ACC112 (cell line): ENCODE data around the gene PAK6.

Experiments used
- H2AFZ ChIP-seq: fragments of 200-600 bp; sonication (generic); one replicate; pipeline ENCODE4 v1.6.0; 2017; ENCODE audit warnings: antibody characterized with exemption, low read length; ENCODE audit not compliant: unreplicated experiment
- H3K27ac ChIP-seq: fragments of 200-600 bp; sonication (generic); 2 replicates; pipeline ENCODE4 v1.5.1; 2014; ENCODE audit warnings: low read depth, mild to moderate bottlenecking, antibody characterized with exemption, low read length, moderate library complexity
- H3K27me3 ChIP-seq: fragments of 200-600 bp; sonication (generic); 2 replicates; pipeline ENCODE4 v1.6.1; 2014; ENCODE audit warnings: mild to moderate bottlenecking, antibody characterized with exemption, low read length, moderate library complexity, mixed read lengths; ENCODE audit not compliant: insufficient read depth
- H3K36me3 ChIP-seq: fragments of 200-600 bp; sonication (generic); 2 replicates; pipeline ENCODE4 v1.6.1; 2016; ENCODE audit warnings: mild to moderate bottlenecking, antibody characterized with exemption, low read length, moderate library complexity, mixed read lengths; ENCODE audit not compliant: insufficient read depth
- H3K4me1 ChIP-seq: fragments of 200-600 bp; sonication (generic); one replicate; pipeline ENCODE4 v1.6.1; 2016; ENCODE audit warnings: low read length, mixed read lengths; ENCODE audit not compliant: insufficient read depth, unreplicated experiment, control insufficient read depth
- H3K4me3 ChIP-seq: fragments of 200-600 bp; sonication (generic); 2 replicates; pipeline ENCODE4 v1.5.1; 2014; ENCODE audit warnings: mild to moderate bottlenecking, low read depth, low read length
- H3K79me2 ChIP-seq: fragments of 200-600 bp; sonication (generic); one replicate; pipeline ENCODE4 v1.6.0; 2016; ENCODE audit warnings: low read length; ENCODE audit not compliant: control insufficient read depth, unreplicated experiment, insufficient read depth

Gene PAK6

DNA sequence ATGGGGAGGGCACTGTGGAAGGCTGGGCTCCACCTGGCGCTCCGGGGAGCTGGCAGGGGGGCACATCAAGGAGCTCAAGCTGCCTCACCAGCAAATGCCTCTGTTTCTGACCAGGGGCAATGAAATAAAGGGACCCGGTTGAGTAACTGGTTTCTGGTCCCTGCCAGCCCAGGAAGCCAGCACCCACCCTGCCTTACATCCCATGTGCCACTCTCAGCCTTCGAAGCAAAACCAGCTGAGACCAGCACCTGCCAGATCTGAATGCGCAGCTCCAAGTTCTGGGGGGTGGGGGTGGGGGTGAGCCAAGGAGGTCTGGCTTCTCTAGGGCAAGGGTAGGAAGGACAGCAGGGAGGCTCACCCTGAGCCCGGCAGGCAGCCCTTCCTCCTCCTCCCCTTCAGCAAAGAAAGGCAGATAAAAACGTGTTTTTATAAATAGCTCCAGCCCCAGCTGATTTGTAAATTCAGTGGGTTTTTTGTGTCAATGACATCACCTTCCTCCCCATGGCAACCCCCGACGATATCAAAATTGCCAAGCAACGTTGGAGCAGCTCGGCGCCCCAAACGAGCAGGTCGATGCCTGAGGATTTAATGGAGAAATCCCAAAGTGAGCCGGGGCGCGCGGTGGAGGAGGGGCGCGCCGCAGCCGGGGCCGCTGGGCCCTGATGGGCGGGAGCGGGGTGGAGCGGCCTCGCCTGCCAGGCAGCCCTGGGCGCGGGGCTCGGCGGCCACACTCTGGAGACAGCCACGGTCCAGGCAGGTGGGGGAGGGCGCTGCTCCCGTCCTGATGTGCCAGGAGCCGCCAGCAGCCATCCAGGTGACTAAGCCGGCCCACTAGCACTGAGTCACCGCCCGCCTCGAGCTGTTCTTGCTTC is at the start of gene PAK6:
TSS of gene PAK6 (plus strand) at position 532 of the 872 bp plus-strand sequence. CDS start 25,723 bp downstream, outside the sequence.
- Histone ChIP-seq H3K4me3 (peak within 1 kb of the TSS; percentile 68), H3K79me2 (no peaks in the 10 kb centered on the region), H2AFZ (no peak within 1 kb of the TSS), H3K27ac (no peak within 1 kb of the TSS), H3K27me3 (0 out of 2 replicates have a peak, but pooled peaks cover 5% of the 10 kb centered on the region), H3K4me1 (peaks cover 8% of the 10 kb centered on the region), H3K36me3 (no peaks in the 10 kb centered on the region)

DNA sequence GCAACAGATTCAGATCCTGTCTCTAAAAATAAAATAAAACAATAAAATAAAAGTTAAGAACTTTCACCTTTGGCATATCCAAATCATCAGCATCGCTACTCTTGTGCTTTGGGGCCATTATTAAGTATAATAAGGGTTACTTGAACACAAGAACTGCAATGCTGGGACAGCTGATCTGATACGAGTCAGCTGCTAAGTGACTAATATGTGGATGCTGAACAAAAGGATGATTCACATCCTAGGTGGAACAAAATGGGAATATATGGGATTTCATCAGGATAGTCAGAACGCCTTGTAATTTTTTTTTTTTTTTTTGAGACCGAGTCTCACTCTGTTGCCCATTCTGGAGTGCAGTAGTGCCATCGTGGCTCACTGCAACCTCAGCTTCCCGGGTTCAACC is 48.3 kb upstream of the PAK6 start:
- Histone ChIP-seq H3K27ac (peak overlapping the region; percentile 31), H3K79me2 (peaks cover 7% of the 10 kb centered on the region), H3K27me3 (no peaks in the 10 kb centered on the region), H3K4me1 (peaks cover 13% of the 10 kb centered on the region), H3K36me3 (peaks cover 9% of the 10 kb centered on the region), H2AFZ (no peak overlapping the region), H3K4me3 (no peak overlapping the region)

- Histone ChIP-seq H3K79me2 (peaks cover 7% of the 10 kb centered on the region), H3K27me3 (no peaks in the 10 kb centered on the region), H2AFZ (no peak overlapping the region), H3K4me1 (peaks cover 13% of the 10 kb centered on the region), H3K27ac (no peak overlapping the region), H3K36me3 (peaks cover 9% of the 10 kb centered on the region), H3K4me3 (no peak overlapping the region)
Measured at GRCh38 chr15:40192942-40193341, 45.9 kb upstream of the PAK6 start.

DNA sequence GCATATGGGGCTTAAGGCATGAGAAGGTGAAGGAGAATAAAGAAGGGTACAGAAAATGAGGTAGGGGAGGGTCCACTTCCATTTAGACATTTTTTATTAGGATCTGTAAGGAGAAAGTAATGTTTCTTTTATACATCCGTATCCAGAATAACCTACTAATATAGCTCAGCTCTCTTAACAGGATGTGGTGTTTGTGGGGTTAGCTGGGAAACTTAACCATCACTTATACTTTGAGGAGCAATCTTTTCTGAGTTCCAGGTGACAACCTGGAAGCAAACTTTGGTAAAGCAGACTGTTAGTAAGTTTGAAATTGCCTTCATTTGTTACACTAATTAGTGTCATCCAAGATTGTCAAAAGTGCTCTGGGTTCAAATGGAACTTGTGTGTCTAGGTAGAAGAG is 41.4 kb upstream of the PAK6 start:
- no peak overlapping the region for H3K27ac ChIP-seq
- no peak overlapping the region for H2AFZ ChIP-seq
- H3K27me3 ChIP-seq = no peaks in the 10 kb centered on the region
- no peaks in the 10 kb centered on the region for H3K4me1 ChIP-seq
- peaks cover 14% of the 10 kb centered on the region for H3K36me3 ChIP-seq
- peaks cover 7% of the 10 kb centered on the region for H3K79me2 ChIP-seq
- no peak overlapping the region for H3K4me3 ChIP-seq

GRCh38 chr15:40198355-40199085 is 40.3 kb upstream of the PAK6 start:
- no peaks in the 10 kb centered on the region for H3K27me3 ChIP-seq
- peaks cover 22% of the 10 kb centered on the region for H3K36me3 ChIP-seq
- peaks cover 7% of the 10 kb centered on the region for H3K79me2 ChIP-seq
- H3K27ac ChIP-seq = no peak overlapping the region
- H2AFZ ChIP-seq = no peak overlapping the region
- H3K4me3 ChIP-seq = no peak overlapping the region
- H3K4me1 ChIP-seq = no peaks in the 10 kb centered on the region

DNA sequence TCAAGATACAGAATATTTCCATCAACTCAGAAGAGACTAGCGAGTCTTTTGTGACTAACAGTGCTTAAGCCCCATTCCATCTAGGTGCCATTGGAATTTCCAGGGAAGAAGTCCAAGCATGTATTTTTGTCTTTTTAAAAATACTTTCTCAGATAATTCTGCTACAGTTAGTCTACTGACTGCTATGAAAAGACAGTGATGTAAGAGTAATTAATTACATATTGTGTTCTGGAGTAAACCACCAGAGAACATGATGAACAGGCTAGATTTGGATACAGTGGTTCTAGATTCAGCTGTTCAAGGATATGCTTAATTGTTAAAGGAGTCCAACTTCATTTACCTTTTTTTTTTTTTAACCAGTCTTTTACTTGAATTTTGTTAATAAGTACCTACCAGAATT is 34.8 kb upstream of the PAK6 start:
- no peaks in the 10 kb centered on the region for H3K79me2 ChIP-seq
- no peak overlapping the region for H3K27ac ChIP-seq
- no peak overlapping the region for H3K4me3 ChIP-seq
- H2AFZ ChIP-seq = no peak overlapping the region
- no peaks in the 10 kb centered on the region for H3K4me1 ChIP-seq
- H3K27me3 ChIP-seq = no peaks in the 10 kb centered on the region
- H3K36me3 ChIP-seq = peaks cover 26% of the 10 kb centered on the region

- Histone ChIP-seq H3K4me3 (no peak overlapping the region), H3K27me3 (no peaks in the 10 kb centered on the region), H3K27ac (no peak overlapping the region), H3K79me2 (no peaks in the 10 kb centered on the region), H2AFZ (no peak overlapping the region), H3K4me1 (no peaks in the 10 kb centered on the region), H3K36me3 (peaks cover 35% of the 10 kb centered on the region)
Measured at GRCh38 chr15:40217166-40217824, 21.6 kb upstream of the PAK6 start.

- Histone ChIP-seq H2AFZ (no peak overlapping the region), H3K4me1 (no peaks in the 10 kb centered on the region), H3K4me3 (no peak overlapping the region), H3K79me2 (no peaks in the 10 kb centered on the region), H3K27ac (no peak overlapping the region), H3K27me3 (no peaks in the 10 kb centered on the region), H3K36me3 (peaks cover 25% of the 10 kb centered on the region)
Measured at GRCh38 chr15:40219801-40220200, 19.1 kb upstream of the PAK6 start.

GRCh38 chr15:40222131-40222530 is 16.7 kb upstream of the PAK6 start:
- no peak overlapping the region for H3K27ac ChIP-seq

DNA sequence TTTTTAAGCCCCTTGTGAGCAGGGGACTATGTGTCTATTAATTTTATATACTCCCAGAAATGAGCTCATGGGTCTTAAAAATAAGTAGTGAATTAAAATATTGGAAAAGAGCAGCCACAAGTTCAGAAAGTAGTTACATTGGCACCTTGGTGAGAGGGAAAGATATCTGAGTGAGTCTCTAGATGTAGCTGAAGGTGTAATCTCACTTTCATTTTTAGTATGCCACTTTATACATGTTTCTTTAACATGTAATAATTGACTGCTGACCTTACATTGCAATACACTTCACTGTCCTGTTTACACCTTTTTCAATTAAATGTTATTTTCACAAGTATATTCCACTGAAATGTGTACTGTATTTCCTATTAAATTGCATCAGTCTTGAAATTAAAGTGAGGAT is 12.1 kb upstream of the PAK6 start:
- no peak overlapping the region for H3K27ac ChIP-seq
- H3K36me3 ChIP-seq = no peaks in the 10 kb centered on the region; the same call in 1 of the 2 replicates
- H3K79me2 ChIP-seq = no peaks in the 10 kb centered on the region
- H3K27me3 ChIP-seq = no peaks in the 10 kb centered on the region
- H3K4me1 ChIP-seq = no peaks in the 10 kb centered on the region
- H2AFZ ChIP-seq = no peak overlapping the region
- no peak overlapping the region for H3K4me3 ChIP-seq

More at GRCh38 chr15:40222131-40222530, 16.7 kb upstream of the PAK6 start:
- Histone ChIP-seq H3K4me3 (no peak overlapping the region), H3K27me3 (no peaks in the 10 kb centered on the region), H3K79me2 (no peaks in the 10 kb centered on the region), H2AFZ (no peak overlapping the region), H3K36me3 (peaks cover 25% of the 10 kb centered on the region), H3K4me1 (no peaks in the 10 kb centered on the region)
